MM.1S (cell line): ENCODE results near the gene TRHDE.

Experiments
- DNase-seq: peaks from one replicate; pipeline ENCODE4 v3.0.0-alpha.2; 2015
- H2AFZ ChIP-seq: fragments of 300-600 bp; sonication (generic); 2 replicates; pipeline ENCODE4 v1.6.0; 2016; ENCODE audit warnings: antibody characterized with exemption, low read length
- H3F3A ChIP-seq: fragments of 300-600 bp; sonication (generic); 2 replicates; pipeline ENCODE4 v1.6.1; 2016; ENCODE audit warnings: mild to moderate bottlenecking, antibody characterized with exemption, low read length, moderate library complexity, mixed read lengths; ENCODE audit not compliant: insufficient read depth
- H3K27ac ChIP-seq: fragments of 300-600 bp; sonication (generic); 2 replicates; pipeline ENCODE4 v1.5.1; 2016; ENCODE audit warnings: mild to moderate bottlenecking, low read length
- H3K27me3 ChIP-seq: fragments of 300-600 bp; sonication (generic); replicated peaks from 2 replicates; pipeline ENCODE4 v1.6.0; 2016; ENCODE audit warnings: low read length; ENCODE audit not compliant: insufficient read depth
- H3K36me3 ChIP-seq: fragments of 300-600 bp; sonication (generic); replicated peaks from 2 replicates; pipeline ENCODE4 v1.6.1; 2016; ENCODE audit warnings: mild to moderate bottlenecking, low read length, mixed read lengths; ENCODE audit not compliant: insufficient read depth
- H3K4me1 ChIP-seq: fragments of 300-600 bp; sonication (generic); 2 replicates; pipeline ENCODE4 v1.6.1; 2016; ENCODE audit warnings: low read length, mixed read lengths
- H3K4me2 ChIP-seq: fragments of 300-600 bp; sonication (generic); 2 replicates; pipeline ENCODE4 v1.6.0; 2016; ENCODE audit warnings: low read depth, low read length
- H3K4me3 ChIP-seq: fragments of 300-600 bp; sonication (generic); 2 replicates; pipeline ENCODE4 v1.5.1; 2016; ENCODE audit warnings: low read length, mixed read lengths
- H3K79me2 ChIP-seq: fragments of 300-600 bp; sonication (generic); 2 replicates; pipeline ENCODE4 v1.6.1; 2016; ENCODE audit warnings: mixed run types, low read length, mixed read lengths
- H3K9ac ChIP-seq: fragments of 300-600 bp; sonication (generic); 2 replicates; pipeline ENCODE4 v1.6.1; 2016; ENCODE audit warnings: low read length, mixed read lengths
- H3K9me2 ChIP-seq: fragments of 300-600 bp; sonication (generic); replicated peaks from 2 replicates; pipeline ENCODE4 v1.6.1; 2016; ENCODE audit warnings: mild to moderate bottlenecking, low read length, mixed read lengths; ENCODE audit not compliant: insufficient read depth
- H3K9me3 ChIP-seq: fragments of 300-600 bp; sonication (generic); replicated peaks from 2 replicates; pipeline ENCODE4 v1.6.1; 2016; ENCODE audit warnings: mild to moderate bottlenecking, low read length, mixed read lengths; ENCODE audit not compliant: insufficient read depth
- H4K20me1 ChIP-seq: fragments of 300-600 bp; sonication (generic); 2 replicates; pipeline ENCODE4 v1.6.1; 2016; ENCODE audit warnings: mild to moderate bottlenecking, low read length, moderate library complexity, mixed read lengths; ENCODE audit not compliant: insufficient read depth
- CTCF ChIP-seq: fragments of 300-600 bp; sonication (generic); IDR thresholded peaks from 2 replicates; pipeline ENCODE4 v1.5.1; 2016; ENCODE audit warnings: antibody characterized with exemption, low read length, mixed read lengths
- EZH2 ChIP-seq: fragments of 300-600 bp; sonication (generic); optimal IDR thresholded peaks from 2 replicates; pipeline ENCODE3; 2017; ENCODE audit warnings: low read depth, mild to moderate bottlenecking, antibody characterized with exemption, low read length, mixed read lengths
- EZH2phosphoT487 ChIP-seq: fragments of 300-600 bp; sonication (generic); IDR thresholded peaks from 2 replicates; pipeline ENCODE4 v1.6.1; 2018; ENCODE audit warnings: antibody characterized with exemption, low read length

The TRHDE gene

GRCh38 chr12:72464471-72464870, 192.3 kb downstream of the TRHDE start:
- TF ChIP-seq EZH2 (no peak), EZH2phosphoT487 (no peak), CTCF (no peak)
- H3K4me1 ChIP-seq = no peaks in the 10 kb centered on the region
- no peak overlapping the region for H3K4me2 ChIP-seq
- no peaks in the 10 kb centered on the region for H3K36me3 ChIP-seq
- H3K9ac ChIP-seq = no peak overlapping the region
- no peaks in the 10 kb centered on the region for H4K20me1 ChIP-seq
- no peak overlapping the region for H2AFZ ChIP-seq
- no peaks in the 10 kb centered on the region for H3K27me3 ChIP-seq
- no peaks in the 10 kb centered on the region for H3K9me2 ChIP-seq
- H3K4me3 ChIP-seq = no peak overlapping the region
- H3K9me3 ChIP-seq = no peaks in the 10 kb centered on the region
- no peak overlapping the region for H3K27ac ChIP-seq
- H3K79me2 ChIP-seq = no peaks in the 10 kb centered on the region
- no peak for DNase-seq
- no peaks in the 10 kb centered on the region for H3F3A ChIP-seq

GRCh38 chr12:72465155-72465554, 193.0 kb downstream of the TRHDE start:
- H3K4me2 ChIP-seq = no peak overlapping the region
- no peaks in the 10 kb centered on the region for H3F3A ChIP-seq
- H3K9me3 ChIP-seq = no peaks in the 10 kb centered on the region
- TF ChIP-seq EZH2 (no peak), EZH2phosphoT487 (no peak), CTCF (no peak)
- H2AFZ ChIP-seq = no peak overlapping the region
- H3K4me1 ChIP-seq = no peaks in the 10 kb centered on the region
- DNase-seq = no peak
- no peaks in the 10 kb centered on the region for H3K79me2 ChIP-seq
- H3K9me2 ChIP-seq = no peaks in the 10 kb centered on the region
- no peaks in the 10 kb centered on the region for H4K20me1 ChIP-seq
- no peaks in the 10 kb centered on the region for H3K27me3 ChIP-seq
- no peaks in the 10 kb centered on the region for H3K36me3 ChIP-seq
- H3K9ac ChIP-seq = no peak overlapping the region
- no peak overlapping the region for H3K27ac ChIP-seq
- H3K4me3 ChIP-seq = no peak overlapping the region

GRCh38 chr12:72465940-72466630, 193.9 kb downstream of the TRHDE start:
- no peaks in the 10 kb centered on the region for H3K27me3 ChIP-seq
- H3K4me2 ChIP-seq = no peak overlapping the region
- no peak overlapping the region for H3K9ac ChIP-seq
- no peaks in the 10 kb centered on the region for H3K9me3 ChIP-seq
- H3K36me3 ChIP-seq = no peaks in the 10 kb centered on the region
- H3K79me2 ChIP-seq = no peaks in the 10 kb centered on the region
- no peaks in the 10 kb centered on the region for H3F3A ChIP-seq
- no peaks in the 10 kb centered on the region for H3K4me1 ChIP-seq
- no peak overlapping the region for H3K27ac ChIP-seq
- TF ChIP-seq EZH2phosphoT487 (no peak), CTCF (no peak), EZH2 (no peak)
- H3K9me2 ChIP-seq = no peaks in the 10 kb centered on the region
- H4K20me1 ChIP-seq = no peaks in the 10 kb centered on the region
- H2AFZ ChIP-seq = no peak overlapping the region
- H3K4me3 ChIP-seq = no peak overlapping the region
- no peak for DNase-seq
